Epithelial cell of esophagus (primary cell): ENCODE data around the gene UBE3B.

Experiments
- DNase-seq: peaks from one replicate; pipeline ENCODE4 v3.0.0; 2010; ENCODE audit warnings: low read depth
- H3K4me3 ChIP-seq: 2 replicates; pipeline ENCODE4 v1.5.1; 2011; ENCODE audit warnings: mild to moderate bottlenecking, low read length, control low read depth
- TF ChIP-seq, protein P1 (sequence below): IDR thresholded peaks from 2 replicates; pipeline ENCODE4 v1.5.1; 2011; ENCODE audit warnings: low read depth, mild to moderate bottlenecking, low read length, control low read depth, inconsistent platforms; ENCODE audit not compliant: insufficient read depth; ENCODE audit errors: missing control alignments

UBE3B gene

DNA sequence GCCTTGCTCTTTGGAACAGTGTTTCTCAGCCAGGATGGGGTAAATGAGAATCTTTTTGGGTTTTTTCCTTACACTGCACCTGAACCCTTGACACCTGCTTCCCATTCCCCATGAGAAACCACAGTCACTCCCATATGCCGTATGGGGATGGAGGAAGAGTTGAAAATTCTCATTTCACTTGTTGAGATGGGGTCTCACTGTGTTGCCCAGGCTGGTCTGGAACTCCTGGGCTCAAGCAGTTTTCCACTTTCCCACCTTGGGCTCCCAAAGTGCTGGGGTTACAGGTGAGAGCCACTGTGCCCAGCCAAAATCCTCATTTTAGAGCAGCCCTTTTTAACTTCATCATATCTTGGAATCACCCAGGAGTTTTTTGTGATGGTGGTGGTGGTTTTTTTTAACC is 99.9 kb downstream of the UBE3B start:
- no peak overlapping the region for H3K4me3 ChIP-seq
- TF ChIP-seq, protein P1, sequence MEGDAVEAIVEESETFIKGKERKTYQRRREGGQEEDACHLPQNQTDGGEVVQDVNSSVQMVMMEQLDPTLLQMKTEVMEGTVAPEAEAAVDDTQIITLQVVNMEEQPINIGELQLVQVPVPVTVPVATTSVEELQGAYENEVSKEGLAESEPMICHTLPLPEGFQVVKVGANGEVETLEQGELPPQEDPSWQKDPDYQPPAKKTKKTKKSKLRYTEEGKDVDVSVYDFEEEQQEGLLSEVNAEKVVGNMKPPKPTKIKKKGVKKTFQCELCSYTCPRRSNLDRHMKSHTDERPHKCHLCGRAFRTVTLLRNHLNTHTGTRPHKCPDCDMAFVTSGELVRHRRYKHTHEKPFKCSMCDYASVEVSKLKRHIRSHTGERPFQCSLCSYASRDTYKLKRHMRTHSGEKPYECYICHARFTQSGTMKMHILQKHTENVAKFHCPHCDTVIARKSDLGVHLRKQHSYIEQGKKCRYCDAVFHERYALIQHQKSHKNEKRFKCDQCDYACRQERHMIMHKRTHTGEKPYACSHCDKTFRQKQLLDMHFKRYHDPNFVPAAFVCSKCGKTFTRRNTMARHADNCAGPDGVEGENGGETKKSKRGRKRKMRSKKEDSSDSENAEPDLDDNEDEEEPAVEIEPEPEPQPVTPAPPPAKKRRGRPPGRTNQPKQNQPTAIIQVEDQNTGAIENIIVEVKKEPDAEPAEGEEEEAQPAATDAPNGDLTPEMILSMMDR = no peak
- no peak for DNase-seq

DNA sequence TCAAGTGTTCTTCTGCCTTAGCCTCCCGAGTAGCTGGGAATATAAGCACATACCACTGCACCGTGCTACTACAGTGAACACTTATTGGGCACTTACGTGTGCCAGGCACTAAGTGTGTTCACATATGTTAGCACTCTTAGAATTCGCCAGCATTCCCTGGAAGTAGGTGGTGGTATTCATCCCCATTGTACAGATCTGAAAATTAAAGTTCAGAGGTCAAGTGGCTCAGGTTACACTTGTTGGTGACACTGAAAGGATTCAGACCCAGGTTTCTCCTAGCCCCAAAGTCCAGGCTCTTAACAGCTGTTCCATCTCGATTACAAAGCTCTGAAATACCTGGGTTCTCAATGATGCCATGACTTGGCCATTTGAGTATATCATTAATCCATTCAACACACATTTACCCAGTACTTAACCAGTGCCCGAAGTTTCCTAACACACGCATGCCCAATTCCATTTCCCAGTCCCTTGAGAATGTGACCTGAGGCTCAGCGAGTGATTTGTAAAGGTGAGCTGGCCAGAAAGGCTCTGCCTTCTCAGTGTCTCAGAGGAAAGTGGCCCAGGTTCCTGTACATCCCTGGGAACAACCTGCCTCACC is 101.0 kb downstream of the UBE3B start:
- TF ChIP-seq, protein P1 = no peak
- no peak for DNase-seq
- H3K4me3 ChIP-seq = no peak overlapping the region

DNA sequence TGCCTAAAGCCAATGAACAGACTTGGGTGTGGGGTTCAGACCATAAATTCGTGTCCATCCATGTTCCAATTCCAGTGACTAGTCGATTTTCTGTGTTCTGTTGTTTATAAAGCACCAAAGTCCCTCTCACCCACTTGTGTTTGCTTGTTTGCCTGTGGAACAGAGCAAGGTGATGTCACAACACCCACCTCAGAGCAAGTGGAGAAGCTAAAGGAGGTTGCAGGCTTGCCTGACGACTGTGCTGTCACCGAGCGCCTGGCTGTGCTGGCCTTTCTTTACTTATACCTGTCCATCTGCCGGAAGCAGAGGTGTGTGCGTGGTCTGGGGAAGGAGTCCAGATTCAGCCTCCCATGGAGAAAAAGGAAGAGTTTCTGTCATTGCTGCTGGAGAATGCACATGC is 102.2 kb downstream of the UBE3B start:
- TF ChIP-seq, protein P1 = no peak
- no peak overlapping the region for H3K4me3 ChIP-seq
- no peak for DNase-seq

DNA sequence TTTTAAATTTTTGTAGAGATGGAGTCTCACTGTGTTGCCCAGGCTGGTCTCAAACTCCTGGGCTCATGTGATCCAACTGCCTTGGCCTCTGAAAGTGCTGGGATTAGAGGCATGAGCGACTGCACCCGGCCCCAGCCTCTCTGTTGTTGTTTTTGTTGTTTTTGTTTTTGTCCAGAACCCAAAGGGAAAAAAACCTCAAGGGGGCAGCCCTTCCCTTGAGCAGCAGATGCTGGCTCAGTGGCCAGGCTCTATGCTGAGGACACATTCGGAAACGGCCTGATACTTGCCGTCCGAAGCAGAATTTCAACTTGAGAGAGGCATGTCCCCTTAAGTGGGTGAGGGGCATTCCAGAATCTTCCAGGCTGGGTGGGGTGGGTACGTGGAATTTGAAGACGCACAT is 102.8 kb downstream of the UBE3B start:
- TF ChIP-seq, protein P1 = no peak
- DNase-seq = no peak
- H3K4me3 ChIP-seq = no peak overlapping the region

DNA sequence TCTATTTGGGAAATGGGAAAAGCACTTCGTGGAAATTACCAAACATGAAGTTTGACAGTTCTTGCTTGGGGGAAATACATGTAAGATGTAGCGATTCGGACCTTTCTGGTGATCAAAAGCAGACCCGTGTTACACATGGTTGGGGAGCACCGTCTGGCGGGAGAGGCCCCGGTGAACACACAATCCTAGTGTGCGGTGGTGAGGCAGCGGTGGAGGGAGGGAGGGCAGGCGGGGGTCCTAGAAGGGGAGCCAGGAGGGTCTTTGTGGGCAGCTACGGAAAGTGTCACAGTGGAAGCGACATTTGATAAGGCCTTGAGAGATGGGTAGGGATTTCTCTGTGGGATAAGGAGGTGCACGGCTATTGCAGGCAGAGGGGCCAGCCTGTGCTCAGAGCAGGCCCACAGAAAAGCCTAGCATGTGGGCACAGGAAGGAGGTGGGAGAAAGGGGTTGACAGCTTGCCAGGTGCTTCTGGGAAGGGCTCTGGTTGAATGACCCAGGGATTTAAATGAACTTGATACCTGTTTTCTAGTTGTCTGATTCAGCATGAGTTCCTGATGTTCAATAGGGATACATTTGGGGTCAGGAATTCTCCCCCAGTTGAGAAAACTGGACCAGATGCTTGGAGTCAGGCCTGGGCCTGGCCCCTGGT is 103.4 kb downstream of the UBE3B start:
- H3K4me3 ChIP-seq = no peak overlapping the region
- TF ChIP-seq, protein P1 = no peak
- no peak for DNase-seq

DNA sequence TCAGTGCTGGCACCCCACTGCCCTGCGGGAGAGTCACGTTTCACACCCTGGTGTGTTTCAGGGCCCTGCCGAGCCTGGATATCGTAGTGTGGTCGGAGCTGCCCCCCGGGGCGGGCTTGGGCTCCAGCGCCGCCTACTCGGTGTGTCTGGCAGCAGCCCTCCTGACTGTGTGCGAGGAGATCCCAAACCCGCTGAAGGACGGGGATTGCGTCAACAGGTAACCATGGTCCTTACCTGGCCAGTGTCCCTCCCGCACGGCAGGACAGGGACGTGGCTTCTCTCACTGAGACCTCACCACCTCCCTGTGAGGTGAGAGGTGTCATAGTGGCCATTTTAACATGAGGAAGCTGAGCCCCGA is 103.9 kb downstream of the UBE3B start:
- H3K4me3 ChIP-seq = no peak overlapping the region
- no peak for DNase-seq
- TF ChIP-seq, protein P1 = no peak

DNA sequence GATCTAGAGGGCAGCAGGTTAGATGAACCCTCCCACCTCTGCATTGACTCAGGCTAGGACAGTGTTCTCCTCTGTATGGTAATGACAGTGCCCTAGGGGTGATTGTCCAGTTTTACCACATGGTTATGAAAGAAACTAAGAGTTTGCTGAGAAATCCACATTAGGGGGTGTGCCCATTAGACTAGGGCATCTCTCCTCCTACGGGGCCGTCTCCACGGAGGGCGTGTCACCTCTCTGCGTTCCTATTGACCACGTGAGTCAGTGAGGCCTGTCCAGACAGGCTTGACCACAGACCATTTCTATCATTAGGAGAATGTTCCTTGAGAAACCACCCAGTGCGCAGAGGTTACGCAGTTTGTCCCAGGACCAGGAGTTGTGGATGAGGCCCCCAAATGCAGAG is 104.4 kb downstream of the UBE3B start:
- TF ChIP-seq, protein P1 = no peak
- peak; percentile 93 for DNase-seq

More for the DNA sequence above, 104.4 kb downstream of the UBE3B start:
- no peak overlapping the region for H3K4me3 ChIP-seq
